HepG2 (cell line): ENCODE results near the gene TAPBP. TPM values are rescaled to one million over a fixed set of nuclear protein-coding genes. Genes with fewer than 3 reads are reported as not detected.

Experiments
- ATAC-seq: fragments of 200-7000 bp; cut with Tn5 transposase; 3 replicates; pipeline ENCODE4 v1.9.1; 2020; ENCODE audit warnings: mild to moderate bottlenecking, moderate library complexity
- BruUV-seq: library from RNA; stranded (reverse); fragments of 400-500 nt; replicated peaks from 2 replicates; lab custom pipeline; 2021; lab: Mats Ljungman, UMichigan
- CTCF ChIA-PET: fragments of 300-600 bp; formaldehyde crosslinking; extraction: SDS; loops from one replicate; lab custom pipeline; 2021; ENCODE audit warnings: low total read pairs, inconsistent platforms, low intra/inter-chr PET ratio; lab: Yijun Ruan, JAX
- POLR2A ChIA-PET: fragments of 350-600 bp; sonication (Branson Sonifier 250); formaldehyde crosslinking; loops from one replicate; lab custom pipeline; 2020; ENCODE audit warnings: antibody characterized with exemption, inconsistent platforms; lab: Yijun Ruan, JAX
- DNase-seq: peaks from one replicate; pipeline ENCODE4 v3.0.0-alpha.2; 2015; ENCODE audit warnings: low spot score
- FAIRE-seq: peaks from 3 replicates; lab custom pipeline; 2011; peaks lifted over from hg19 to GRCh38; lab: Jason Lieb, UNC
- H2AFZ ChIP-seq: one replicate; pipeline ENCODE4 v1.6.1; 2011; ENCODE audit warnings: low read length, inconsistent platforms
- H3K27ac ChIP-seq: fragments of 300-600 bp; 3 replicates; pipeline ENCODE4 v1.8.0; 2011; ENCODE audit warnings: mixed run types, mild to moderate bottlenecking, mixed read lengths, low read length, inconsistent platforms; ENCODE audit not compliant: insufficient read depth; ENCODE audit errors: extremely low read length
- H3K27me3 ChIP-seq, 2 experiments: fragments of 200-600 bp in 1 of 2; 2 replicates in 1 of 2; 3 replicates in 1 of 2; pipeline versions ENCODE4 v1.6.0 to v1.8.0; 2011; ENCODE audit warnings: low read length in 2 of 2, mild to moderate bottlenecking in 2 of 2, moderate library complexity in 2 of 2, inconsistent platforms in 1 of 2; ENCODE audit not compliant: insufficient read depth in 2 of 2, control insufficient read depth in 1 of 2
- H3K36me3 ChIP-seq, 2 experiments: fragments of 200-600 bp in 1 of 2; replicated peaks in 1 of 2; 2 replicates in 1 of 2; 3 replicates in 1 of 2; pipeline versions ENCODE4 v1.5.1 to v1.8.0; 2011; ENCODE audit warnings: low read length in 2 of 2, inconsistent platforms in 1 of 2; ENCODE audit not compliant: insufficient read depth in 2 of 2, control insufficient read depth in 1 of 2
- H3K4me1 ChIP-seq: 2 replicates; pipeline ENCODE4 v1.5.1; 2012; ENCODE audit warnings: low read length, inconsistent platforms; ENCODE audit not compliant: insufficient read depth
- H3K4me2 ChIP-seq: 2 replicates; pipeline ENCODE4 v1.6.0; 2011; ENCODE audit warnings: low read depth, low read length, inconsistent platforms
- H3K4me3 ChIP-seq, 3 experiments: fragments of 200-600 bp in 1 of 3; sonication (generic), shearing (Covaris generic) in 1 of 3; replicated peaks in 1 of 3; 2 replicates each; pipeline ENCODE4 v1.5.1; 2011 to 2016; ENCODE audit warnings: low read length in 3 of 3, inconsistent platforms in 2 of 3, low read depth in 2 of 3, mild to moderate bottlenecking in 2 of 3, control low read depth in 1 of 3, mixed read lengths in 1 of 3; ENCODE audit not compliant: insufficient read depth in 1 of 3
- H3K79me2 ChIP-seq: one replicate; pipeline ENCODE4 v1.6.1; 2011; ENCODE audit warnings: low read length, inconsistent platforms; ENCODE audit not compliant: insufficient read depth
- H3K9ac ChIP-seq: 2 replicates; pipeline ENCODE4 v1.6.0; 2011; ENCODE audit warnings: mild to moderate bottlenecking, low read depth, low read length, inconsistent platforms; ENCODE audit not compliant: insufficient read depth
- H3K9me3 ChIP-seq: 2 replicates; pipeline ENCODE4 v1.5.1; 2012; ENCODE audit warnings: mild to moderate bottlenecking, low read length
- H4K20me1 ChIP-seq: 2 replicates; pipeline ENCODE4 v1.6.0; 2011; ENCODE audit warnings: inconsistent platforms, mild to moderate bottlenecking, low read length, moderate library complexity; ENCODE audit not compliant: insufficient read depth
- AGO2 ChIP-seq: fragments of 200-400 bp; formaldehyde crosslinking; optimal IDR thresholded peaks from 2 replicates; pipeline ENCODE3; 2017; ENCODE audit warnings: mild to moderate bottlenecking, low read depth, low read length, moderate library complexity
- HNRNPK ChIP-seq: fragments of 200-400 bp; formaldehyde crosslinking; IDR thresholded peaks from 2 replicates; pipeline ENCODE4 v1.6.1; 2018; ENCODE audit warnings: low read length, low read depth, moderate library complexity, mild to moderate bottlenecking; ENCODE audit not compliant: poor library complexity, severe bottlenecking
- JUND ChIP-seq: sonication (generic); formaldehyde crosslinking; IDR thresholded peaks from 2 replicates; pipeline ENCODE4 v1.8.0; 2022; ENCODE audit warnings: mild to moderate bottlenecking, missing genetic modification reagents
- MLXIP ChIP-seq: sonication (generic); formaldehyde crosslinking; IDR thresholded peaks from 2 replicates; pipeline ENCODE4 v1.9.0; 2021; ENCODE audit warnings: missing genetic modification reagents, borderline replicate concordance
- NFIC ChIP-seq: IDR thresholded peaks from 2 replicates; pipeline ENCODE4 v1.6.1; 2012; ENCODE audit warnings: mild to moderate bottlenecking, low read length, inconsistent platforms
- PBX3 ChIP-seq: sonication (generic); formaldehyde crosslinking; IDR thresholded peaks from 2 replicates; pipeline ENCODE4 v1.8.1; 2023; ENCODE audit warnings: missing genetic modification reagents, inconsistent platforms, borderline replicate concordance
- POLR2A ChIP-seq, 2 experiments: IDR thresholded peaks; 2 replicates each; pipeline ENCODE4 v1.6.1; 2011; ENCODE audit warnings: low read depth in 2 of 2, low read length in 2 of 2, mild to moderate bottlenecking in 1 of 2, moderate library complexity in 1 of 2; ENCODE audit not compliant: insufficient read depth in 1 of 2
- PREB ChIP-seq: sonication (generic); formaldehyde crosslinking; IDR thresholded peaks from 2 replicates; pipeline ENCODE4 v1.4.0; 2020; ENCODE audit warnings: missing genetic modification reagents
- RAD21 ChIP-seq: fragments of 450-650 bp; formaldehyde crosslinking; IDR thresholded peaks from 2 replicates; pipeline ENCODE4 v1.5.0; 2020; ENCODE audit warnings: mild to moderate bottlenecking
- RBFOX2 ChIP-seq: fragments of 200-400 bp; formaldehyde crosslinking; IDR thresholded peaks from 2 replicates; pipeline ENCODE4 v1.6.1; 2017; ENCODE audit warnings: low read depth, mild to moderate bottlenecking, low read length
- RBM22 ChIP-seq: fragments of 200-400 bp; formaldehyde crosslinking; optimal IDR thresholded peaks from 2 replicates; pipeline ENCODE3; 2017; ENCODE audit warnings: mild to moderate bottlenecking, low read length, moderate library complexity
- U2AF1 ChIP-seq: fragments of 200-400 bp; formaldehyde crosslinking; optimal IDR thresholded peaks from 2 replicates; pipeline ENCODE3; 2017; ENCODE audit warnings: mild to moderate bottlenecking, low read depth, low read length
- ZFP90 ChIP-seq: sonication (generic); formaldehyde crosslinking; IDR thresholded peaks from 2 replicates; pipeline ENCODE4 v1.8.0; 2022; ENCODE audit warnings: missing genetic modification reagents, mild to moderate bottlenecking, inconsistent platforms, borderline replicate concordance
- ZNF17 ChIP-seq: sonication (generic); formaldehyde crosslinking; IDR thresholded peaks from 2 replicates; pipeline ENCODE4 v1.5.0; 2020; ENCODE audit warnings: mild to moderate bottlenecking, missing genetic modification reagents
- ZNF549 ChIP-seq: sonication (generic); formaldehyde crosslinking; IDR thresholded peaks from 2 replicates; pipeline ENCODE4 v1.5.0; 2020; ENCODE audit warnings: missing genetic modification reagents
- ZNF749 ChIP-seq: sonication (generic); formaldehyde crosslinking; IDR thresholded peaks from 2 replicates; pipeline ENCODE4 v1.8.0; 2022; ENCODE audit warnings: mild to moderate bottlenecking, missing genetic modification reagents, moderate library complexity, borderline replicate concordance
- ZNF891 ChIP-seq: sonication (generic); formaldehyde crosslinking; IDR thresholded peaks from 2 replicates; pipeline ENCODE4 v1.5.0; 2020; ENCODE audit warnings: mild to moderate bottlenecking, missing genetic modification reagents
- WGBS: methylation state at CpG from one replicate; pipeline ENCODE4 v1.1.6; 2017; ENCODE audit warnings: low lambda C conversion rate; 5-methylcytosine and 5-hydroxymethylcytosine counted together
- in situ Hi-C: cut with HindIII; loops from 2 replicates; pipeline ENCODE4 v1.10.0; 2017; ENCODE audit warnings: low pct_unique_long_range_greater_than_20kb; ENCODE audit not compliant: extremely low pct_ligation_motif_present
- intact Hi-C: fragments of 100-400 bp; cut with micrococcal nuclease; formaldehyde crosslinking; loops from one replicate; pipeline ENCODE4 v1.10.0; 2022; ENCODE audit not compliant: unreplicated experiment
- polyA plus RNA-seq, 8 experiments: library from polyadenylated mRNA; depleted of rRNA in 3 of 8; stranded (reverse) in 7 of 8; unstranded in 1 of 8; fragments of >200 nt; fragmentation: Illumina TruSeq in 4 of 8; extraction: Trizol in 4 of 8; gene quantifications; 2 replicates each; pipeline versions ENCODE4 v1.2.1 to v1.2.3, GENCODE V29; 2011 to 2016; ENCODE audit warnings: low read depth in 4 of 8, missing spikeins in 1 of 8, mixed read lengths in 1 of 8; ENCODE audit not compliant: insufficient read depth in 1 of 8
- total RNA-seq, 5 experiments: library from RNA; depleted of rRNA; stranded (reverse); fragments of >200 nt; fragmentation: Illumina TruSeq; extraction: Trizol; gene quantifications; 2 replicates each; pipeline ENCODE4 v1.2.3, GENCODE V29; 2016; ENCODE audit warnings: low read depth in 1 of 5

The TAPBP gene
- total and polyA plus RNA-seq, 2 of the 13 experiments (the other 11 are each of a cell fraction or from before 2014, with no cell fraction given) = 27.4 to 32.3 TPM

- peak; percentile 10 for ATAC-seq
- 96% methylated on average over 78 of the region's 80 CpGs for WGBS
- no TSS peak for BruUV-seq
- Histone ChIP-seq H4K20me1 (peaks cover 33% of the 10 kb centered on the region), H3K9ac (no peak within 1 kb of the TSS), H3K4me1 (peaks cover 31% of the 10 kb centered on the region), H3K9me3 (no peaks in the 10 kb centered on the region), H3K4me3 (no peak within 1 kb of the TSS), H3K27ac (no peak within 1 kb of the TSS), H3K4me2 (no peak within 1 kb of the TSS), H3K36me3 (peaks cover 20 to 59% of the 10 kb centered on the region in 2 experiments), H2AFZ (no peak within 1 kb of the TSS), H3K79me2 (peaks cover 34% of the 10 kb centered on the region), H3K27me3 (no peaks in the 10 kb centered on the region; a peak in 1 of 5 replicates)
- in situ Hi-C loops (loop anchor here (25.0 kb wide), 1 partner anchor 135 kb away; the partner anchor contains the start of genes CUTA, PHF1 and SYNGAP1), intact Hi-C loops (no loop called here)
- POLR2A ChIA-PET = interaction anchor here (0.6 to 3.5 kb wide), 12 partner anchors 10 to 1138 kb away, joined by 3 to 17 read pairs (median 4); partner anchors contain the start of genes PFDN6, PHF1, RGL2 and WDR46
- DNase-seq = no peak
- no peak for FAIRE-seq
- CTCF ChIA-PET = interaction anchor here (1.3 kb wide), 1 partner anchor 130 kb away, joined by 4 read pairs; no protein-coding TSS in a partner anchor
- TF ChIP-seq PREB (CRISPR knock-in tag) (no peak), U2AF1 (peak; percentile 72), RBFOX2 (peak; percentile 94), ZNF891 (CRISPR knock-in tag) (no peak), RAD21 (peak; percentile 66), PBX3 (CRISPR knock-in tag) (no peak), ZNF749 (no peak), ZNF17 (CRISPR knock-in tag) (no peak), MLXIP (no peak), HNRNPK (peak; percentile 45), JUND (CRISPR knock-in tag) (no peak), ZFP90 (CRISPR knock-in tag) (0 out of 2 replicates have a peak, but pooled peaks have one; percentile 30), AGO2 (peak; percentile 100), NFIC (no peak), POLR2A (IDR thresholded peaks at IDR 0.05; ENCODE audit: insufficient read depth in 1 of 2, low read depth in 2 of 2, low read length in 2 of 2) (peak; percentile 23 to 55; a peak in 3 of 4 replicates), ZNF549 (CRISPR knock-in tag) (no peak), RBM22 (peak; percentile 93)
These were observed 36.8 kb downstream of the TAPBP start, which contains the start of gene B3GALT4 for GRCh38 chr6:33276864-33277662. Gene B3GALT4 (plus strand): TSS chr6:33277123. CDS start chr6:33277420, 297 bp downstream.
